Measurements from ENCODE around the gene VSIG10L2.
"Not testable (repeated sequence)": the region's sequence is repeated elsewhere in the genome, so short reads cannot be mapped to it uniquely, and the experiment has no call there.

- not testable (repeated sequence) for TF ChIP-seq EZH2 (IDR thresholded peaks at IDR 0.05; ENCODE audit: insufficient read depth, low read length); CTCF (IDR thresholded peaks at IDR 0.05; ENCODE audit: insufficient read depth, low read depth, low read length)
Measured at GRCh38 chr11:125985956-125986355, 40.1 kb downstream of the VSIG10L2 start.

Data from astrocyte (in vitro differentiated cells and primary cell).